Keratinocyte (primary cell): ENCODE measurements around the gene ABCG1.

Experiments used
- CTCF ChIP-seq, 3 experiments: IDR thresholded peaks in 1 of 3; conservative IDR thresholded peaks in 1 of 3; optimal IDR thresholded peaks in 1 of 3; 2 replicates in 2 of 3; 3 replicates in 1 of 3; pipeline versions ENCODE3 to v1.5.1; 2011; ENCODE audit warnings: low read length in 3 of 3, mild to moderate bottlenecking in 3 of 3, moderate library complexity in 2 of 3, control low read depth in 1 of 3, inconsistent platforms in 1 of 3; ENCODE audit not compliant: insufficient read depth in 2 of 3; ENCODE audit errors: extremely low read depth in 1 of 3
- EZH2 ChIP-seq: IDR thresholded peaks from one replicate; pipeline ENCODE4 v1.6.1; 2012; ENCODE audit warnings: inconsistent platforms, mild to moderate bottlenecking, low read length, moderate library complexity

- TF ChIP-seq CTCF (optimal IDR thresholded peaks at IDR 0.05 in 1 of 3, IDR thresholded peaks at IDR 0.05 in 1 of 3, conservative IDR thresholded peaks at IDR 0.05 in 1 of 3; ENCODE audit: extremely low read depth in 1 of 3, insufficient read depth in 2 of 3, low read length in 3 of 3), result no peak
- TF ChIP-seq EZH2, result no peak
These were observed 67.5 kb downstream of the ABCG1 start for GRCh38 chr21:42286416-42286815.
